Activated CD4-positive, CD25-positive, alpha-beta regulatory T cell treated with anti-CD3 and anti-CD28 coated beads, Interleukin-2, amount 50 U/mL, for 24 hours (primary cell): ENCODE measurements around the gene ART1.
A peak's percentile ranks its signal among the peaks of the same experiment; 100 is the strongest.

Experiments
- ATAC-seq, 2 donors: fragments of 150-1000 bp; cut with Tn5 transposase; one replicate each; pipeline ENCODE4 v1.10.0; 2021; ENCODE audit warnings: mild to moderate bottlenecking in 1 of 2, moderate library complexity in 1 of 2

ART1 gene

DNA sequence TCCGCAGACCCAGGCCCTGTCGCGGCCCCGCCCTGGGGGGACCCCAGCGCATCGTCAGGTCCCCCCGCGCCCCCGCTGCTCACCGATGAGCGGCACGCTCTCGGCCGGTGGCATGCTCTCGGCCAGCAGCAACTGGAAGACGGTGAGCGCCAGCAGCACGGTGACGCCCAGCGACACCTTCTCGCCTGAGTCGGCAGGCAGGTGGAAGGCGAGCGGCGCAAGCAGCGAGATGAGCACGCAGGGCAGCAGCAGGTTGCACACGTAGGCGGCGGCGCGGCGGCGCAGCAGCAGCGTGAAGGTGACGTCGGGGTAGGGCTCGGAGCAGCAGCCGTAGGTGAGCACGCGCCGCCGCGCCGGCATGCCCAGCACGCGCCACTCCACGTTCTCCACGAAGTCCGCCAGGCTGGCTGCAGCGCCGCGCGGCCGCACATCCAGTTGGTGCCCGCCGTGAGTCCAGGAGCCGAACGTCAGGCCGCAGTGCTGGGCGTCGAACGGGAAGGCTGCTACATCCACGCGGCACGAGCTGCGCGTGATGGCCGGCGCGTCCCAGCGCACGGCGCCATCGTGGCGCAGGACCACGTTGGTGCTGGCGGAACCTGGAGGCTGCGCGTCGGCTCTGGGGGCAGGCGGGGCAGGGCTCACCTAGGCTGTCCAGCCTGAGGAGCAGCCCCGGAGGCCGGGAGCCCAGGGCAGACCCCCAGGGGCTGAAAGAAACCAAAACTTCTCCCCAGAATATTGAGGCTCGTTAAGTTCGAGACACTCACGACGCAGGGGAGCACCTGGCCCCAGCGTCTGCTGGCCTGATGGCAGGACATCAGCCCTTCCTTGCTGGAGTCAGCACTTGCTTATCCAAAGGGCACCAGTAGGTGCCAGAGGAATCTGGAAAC, 22.5 kb downstream of the ART1 start:
- ATAC-seq = no peak

DNA sequence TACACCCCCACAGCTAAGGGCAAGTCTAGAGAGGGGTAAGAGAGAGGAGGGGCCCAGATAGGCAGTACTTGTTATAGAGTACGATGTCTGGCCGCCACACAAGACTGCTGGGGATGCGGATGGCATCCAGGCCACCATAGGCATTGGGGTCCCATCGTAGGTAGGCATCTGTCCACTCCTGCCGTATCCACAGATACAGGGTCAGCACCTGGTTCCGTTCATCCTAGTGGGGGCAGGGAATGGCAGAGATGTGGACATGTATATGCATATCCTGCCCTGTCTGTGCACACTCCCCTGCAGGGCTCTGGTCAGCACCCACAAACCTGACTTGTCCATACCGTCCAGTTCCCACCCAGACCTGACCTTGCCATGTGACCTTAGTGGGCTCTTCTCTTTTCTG, 24.2 kb downstream of the ART1 start:
- ATAC-seq = no peak

DNA sequence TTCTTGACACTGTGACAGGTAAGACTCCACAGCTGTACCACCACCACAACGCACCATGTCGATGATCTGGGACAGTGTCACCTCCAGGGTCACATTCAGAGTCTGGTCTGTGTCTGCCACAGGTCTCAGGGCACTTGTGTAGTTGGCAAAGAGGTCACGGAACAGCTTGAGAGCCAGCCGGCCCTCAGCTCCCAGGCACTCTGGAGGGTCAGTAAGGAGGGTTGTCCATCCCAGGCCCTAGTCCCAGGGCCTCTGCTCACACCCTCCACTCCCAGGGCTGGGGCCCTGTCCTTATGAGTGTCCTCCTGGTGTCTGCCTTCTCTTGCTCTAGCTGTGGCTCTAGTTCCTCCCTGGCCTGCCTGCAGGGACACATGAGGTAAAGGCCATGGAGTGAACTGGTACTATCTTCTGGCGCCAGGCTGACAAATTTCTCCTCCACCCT, 24.8 kb downstream of the ART1 start:
- ATAC-seq = no peak

DNA sequence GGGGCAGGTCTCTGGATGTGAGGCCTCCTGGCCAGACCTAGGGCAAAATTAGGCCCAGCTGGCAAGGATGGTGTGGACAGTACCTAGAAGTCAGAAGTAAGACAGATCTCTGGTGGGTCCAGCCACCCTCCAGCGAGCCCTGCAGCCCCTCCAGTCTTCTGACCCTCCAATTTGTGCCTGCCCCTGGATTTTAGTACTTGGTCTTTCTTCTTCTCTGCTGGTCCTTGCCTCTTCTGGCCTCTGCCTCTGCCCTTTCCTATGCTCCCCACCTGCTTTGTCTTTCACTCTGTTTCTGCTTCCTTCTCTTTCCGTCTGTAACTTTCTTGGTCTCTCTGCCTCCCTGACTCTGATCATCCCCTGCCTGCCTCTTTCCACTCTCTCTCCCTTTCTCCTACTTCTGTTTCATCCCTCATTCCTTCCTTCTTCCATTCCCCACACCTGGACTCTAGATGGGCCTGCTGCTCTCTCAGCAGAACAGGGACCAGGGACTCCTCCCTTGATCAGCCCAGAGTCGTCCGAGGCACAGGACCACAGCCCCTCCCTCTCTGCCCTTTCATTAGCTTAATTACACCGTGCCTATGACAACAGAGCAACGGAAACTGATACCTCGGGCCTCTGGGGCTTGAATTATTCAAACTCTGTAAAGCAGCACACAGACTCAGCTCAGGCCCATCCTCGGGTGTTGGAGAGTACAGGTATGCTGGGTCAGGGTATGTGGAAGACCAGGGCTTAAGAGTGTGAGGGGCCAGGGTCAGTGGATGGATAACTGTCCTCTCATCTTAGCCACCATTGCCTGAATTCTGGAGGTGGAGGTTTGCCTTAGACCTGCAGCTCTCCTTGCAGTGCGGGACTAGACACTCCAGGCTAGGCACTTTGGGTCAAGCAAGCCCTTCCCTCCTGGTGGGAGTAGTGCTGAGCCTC, 26.7 kb downstream of the ART1 start, which contains the start of gene CHRNA10:
TSS of gene CHRNA10 (minus strand) at position 51 of the 921 bp plus-strand sequence. CDS start 72 bp downstream, outside the sequence.
- no peak for ATAC-seq

DNA sequence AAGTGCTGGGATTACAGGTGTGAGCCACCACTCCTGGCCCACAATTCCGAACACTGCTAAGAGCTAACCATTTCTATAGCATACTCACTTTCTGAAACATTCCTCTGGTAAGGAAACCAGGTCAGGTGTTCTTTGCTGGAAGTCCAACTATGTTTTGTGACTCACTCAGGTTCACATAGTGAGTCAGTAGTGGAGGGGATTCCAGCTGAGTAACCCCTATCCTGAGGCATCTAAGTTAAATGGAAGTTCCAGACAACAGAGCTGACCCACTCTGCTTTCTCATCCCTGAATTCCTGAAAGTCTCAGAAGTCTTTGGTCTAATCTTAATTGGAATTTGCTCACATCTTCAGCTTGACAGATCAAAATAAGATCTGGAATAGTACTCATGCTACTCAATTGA, 29.3 kb downstream of the ART1 start:
- no peak for ATAC-seq

DNA sequence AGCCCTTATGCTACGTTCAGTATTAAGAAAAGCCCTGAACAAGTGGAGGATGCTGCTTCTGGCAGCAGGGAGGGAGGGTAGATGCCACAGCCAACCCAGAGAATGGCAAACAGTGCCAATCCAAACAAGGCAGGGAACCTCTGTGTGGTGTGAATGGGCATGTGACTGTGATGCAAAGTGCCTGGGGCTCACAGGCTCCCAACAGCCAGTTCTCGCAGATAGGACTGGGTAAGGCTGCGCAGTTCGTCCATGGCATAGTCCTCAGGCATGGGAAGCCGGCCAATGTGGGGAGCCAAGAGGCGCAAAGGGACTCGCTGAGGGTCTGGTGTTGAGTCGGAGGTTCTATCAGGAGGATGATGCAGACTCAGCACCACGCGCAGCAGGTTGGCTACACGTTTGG, 31.0 kb downstream of the ART1 start:
- no peak for ATAC-seq

DNA sequence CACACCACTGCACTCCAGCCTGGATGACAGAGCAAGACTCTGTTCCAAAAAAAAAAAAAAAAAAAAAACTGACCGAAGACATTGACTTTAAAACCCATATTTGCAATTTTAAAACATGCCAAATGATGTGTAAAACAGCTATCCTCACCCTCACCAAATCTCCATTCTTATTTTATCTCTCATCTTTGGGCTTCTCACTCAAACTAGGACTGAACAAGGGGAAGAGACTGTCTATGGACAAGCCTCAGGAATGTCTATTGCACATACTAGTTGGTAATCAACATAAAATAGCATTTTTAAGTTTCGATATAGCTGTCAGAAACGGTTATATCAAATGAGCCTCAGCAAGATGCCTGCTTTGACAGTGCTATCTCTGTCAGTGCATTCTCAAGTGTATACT, 34.1 kb downstream of the ART1 start:
- no peak for ATAC-seq

DNA sequence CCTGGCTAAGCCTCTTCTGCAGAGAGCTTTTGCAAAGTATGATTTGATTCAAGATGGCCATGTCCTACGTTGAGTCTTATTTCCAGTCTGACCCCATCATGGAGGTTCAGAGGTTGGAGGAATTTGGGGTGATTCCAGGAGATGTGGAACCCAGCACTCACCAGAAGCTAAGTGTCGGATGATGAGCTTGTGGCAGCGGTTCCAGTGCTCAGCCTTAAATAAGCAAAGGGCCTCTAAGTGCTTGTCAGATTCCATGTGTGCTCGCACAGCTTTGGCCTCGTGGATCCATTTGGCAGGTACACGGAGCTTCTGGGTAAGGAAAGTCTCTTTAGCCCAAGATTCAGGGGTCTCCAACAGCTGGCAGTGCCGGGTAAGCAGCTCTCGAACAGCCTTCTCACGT, 38.1 kb downstream of the ART1 start:
- ATAC-seq = no peak

DNA sequence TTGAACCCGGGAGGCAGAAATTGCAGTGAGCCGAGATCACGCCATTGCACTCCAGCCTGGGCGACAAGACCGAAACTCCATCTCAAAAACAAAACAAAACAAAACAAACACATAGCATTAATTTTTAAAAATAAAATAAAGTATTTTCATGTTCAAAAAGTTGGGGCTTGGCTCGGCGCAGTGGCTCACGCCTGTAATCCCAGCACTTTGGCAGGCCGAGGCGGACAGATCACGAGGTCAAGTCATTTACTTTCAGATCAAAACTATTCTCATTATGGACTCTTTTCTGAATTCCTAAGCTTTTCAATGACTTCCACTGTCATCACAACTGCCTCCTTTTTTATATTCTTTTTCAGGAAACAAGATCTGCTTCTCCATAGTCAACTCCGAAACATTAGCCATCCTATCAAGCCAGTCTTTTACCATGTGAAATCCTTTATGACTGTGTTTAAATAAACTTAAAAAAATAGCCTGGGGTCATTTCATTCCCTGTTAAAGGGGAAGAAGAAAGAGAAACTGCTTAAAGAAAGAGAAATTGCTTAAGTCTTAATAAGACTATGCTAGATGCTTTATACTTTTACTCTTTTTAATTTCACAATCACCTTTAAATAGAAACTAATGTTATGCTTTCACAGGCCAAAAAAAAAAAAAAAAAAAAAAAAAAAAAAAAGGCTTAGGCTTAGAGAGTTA, 39.3 kb downstream of the ART1 start:
- ATAC-seq = no peak

DNA sequence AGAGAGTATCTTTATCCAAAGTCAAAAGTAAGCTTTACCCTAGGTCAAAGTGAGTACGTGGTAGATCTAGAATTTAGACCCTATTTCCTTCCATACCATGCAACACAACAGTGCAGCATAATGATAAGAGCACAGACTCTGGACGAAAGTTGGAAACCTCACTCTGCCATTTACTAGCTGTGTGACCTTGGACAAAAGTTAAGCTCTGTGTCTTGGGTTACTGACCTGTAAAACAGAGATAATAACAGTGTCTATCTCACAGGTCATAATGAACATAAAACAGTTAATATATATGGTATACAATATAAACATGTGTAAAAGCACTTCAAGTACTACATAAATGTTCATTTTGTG, 39.9 kb downstream of the ART1 start:
- no peak for ATAC-seq

DNA sequence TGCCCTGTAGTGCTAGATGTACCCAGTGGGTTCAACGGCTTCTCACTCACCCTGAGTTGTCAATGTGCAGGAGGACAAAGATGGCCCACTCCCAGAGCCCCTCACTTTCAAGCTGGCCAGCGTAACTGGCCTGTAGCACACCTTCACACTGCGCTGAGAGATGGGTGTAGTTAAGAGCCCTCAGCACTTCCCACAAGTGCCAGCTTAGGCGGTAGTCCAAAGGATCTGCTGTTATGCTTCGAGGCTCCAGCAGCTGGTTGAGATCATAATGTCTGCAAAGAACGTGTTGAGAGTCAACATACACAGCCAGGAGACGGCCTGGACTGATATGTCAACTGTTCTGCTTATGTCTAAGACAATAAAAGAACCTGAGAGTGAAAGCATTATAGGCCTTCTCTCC, 41.0 kb downstream of the ART1 start:
- ATAC-seq = no peak

DNA sequence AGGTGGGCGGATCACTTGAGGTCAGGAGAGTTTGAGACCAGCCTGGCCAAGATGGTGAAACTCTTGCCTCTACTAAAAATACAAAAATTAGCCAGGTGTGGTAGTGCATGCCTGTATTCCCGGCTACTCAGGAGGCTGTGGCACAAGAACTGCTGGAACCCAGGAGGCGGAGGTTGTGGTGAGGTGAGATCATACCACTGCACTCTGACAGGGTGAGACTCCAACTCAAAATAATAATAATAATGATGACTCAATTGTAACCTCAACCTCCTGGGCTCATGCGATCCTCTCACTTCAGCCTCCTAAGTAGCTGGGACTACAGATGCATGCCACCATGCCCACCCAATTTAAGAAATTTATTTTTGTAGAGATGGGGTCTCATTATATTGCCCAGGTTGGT, 41.8 kb downstream of the ART1 start:
- ATAC-seq = peak in 1 of 2 donors; percentile 28

DNA sequence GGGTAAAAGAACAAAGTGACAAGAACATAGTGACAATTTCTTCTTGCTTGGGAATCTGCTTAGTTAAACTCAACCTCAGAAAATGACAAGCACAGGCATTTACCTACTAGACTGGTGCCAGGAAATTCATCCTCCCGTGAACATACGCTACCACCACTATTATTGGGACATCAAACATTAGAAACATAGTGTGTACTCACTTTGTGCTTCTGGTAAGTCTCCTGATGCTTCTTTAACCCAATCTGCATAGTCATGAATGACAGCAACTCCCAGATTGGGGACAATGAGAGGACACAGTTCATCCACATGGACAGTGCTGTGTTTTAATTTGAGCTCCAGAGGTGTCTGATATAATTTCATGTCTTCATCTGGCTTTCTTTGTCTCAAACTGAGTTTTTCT, 55.5 kb downstream of the ART1 start:
- ATAC-seq = no peak

DNA sequence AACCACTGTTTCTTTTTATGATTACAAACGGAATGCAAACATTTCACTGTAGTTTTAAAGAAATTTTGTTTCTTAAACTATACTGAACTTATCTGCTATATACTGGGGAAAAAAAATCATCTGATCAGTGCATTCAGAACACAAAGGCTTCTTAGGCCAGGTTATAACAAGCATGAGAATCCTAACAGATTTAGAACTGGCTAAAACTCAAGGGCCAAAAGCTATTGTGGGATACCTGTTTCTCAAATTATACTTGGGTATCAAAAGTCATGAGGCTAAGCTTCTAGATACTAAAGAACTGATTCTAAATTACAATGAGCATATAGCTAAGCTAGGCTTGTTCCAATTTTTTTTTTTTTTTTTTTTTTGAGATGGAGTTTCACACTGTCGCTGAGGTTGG, 56.0 kb downstream of the ART1 start:
- no peak for ATAC-seq

DNA sequence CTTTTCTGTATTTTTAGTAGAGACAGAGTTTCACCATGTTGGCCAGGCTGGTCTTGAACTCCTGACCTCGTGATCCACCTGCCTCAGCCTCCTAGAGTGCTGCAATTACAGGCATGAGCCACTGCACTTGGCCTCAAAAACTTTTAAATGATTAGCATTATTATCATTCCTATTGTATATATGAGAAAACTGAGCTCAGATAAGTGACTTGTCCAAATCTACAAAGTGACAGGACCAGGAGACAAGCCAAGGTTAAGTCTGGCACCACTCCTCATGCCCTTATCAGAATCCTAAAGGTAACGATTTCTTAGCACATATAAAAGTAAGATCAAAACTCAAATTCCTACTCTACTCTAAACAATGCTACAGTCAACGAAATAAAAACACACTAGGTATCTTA, 58.5 kb downstream of the ART1 start:
- no peak for ATAC-seq

DNA sequence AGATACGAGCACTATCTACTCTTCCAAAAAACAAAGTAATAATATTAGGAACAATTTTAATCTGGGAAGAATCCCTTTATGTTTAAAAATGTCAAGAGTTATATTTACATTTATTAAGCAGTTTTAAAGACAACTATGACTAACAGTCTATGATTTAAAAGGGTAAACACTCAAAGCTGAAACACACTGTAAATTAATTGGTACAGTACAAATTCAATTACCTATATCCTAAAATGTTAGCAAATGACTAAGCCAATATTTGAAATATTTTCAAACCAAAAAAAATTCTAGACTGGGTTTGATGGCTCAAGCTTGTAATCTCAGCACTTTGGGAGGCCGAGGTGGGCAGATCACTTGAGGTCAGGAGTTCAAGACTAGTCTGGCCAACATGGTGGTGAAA, 62.2 kb downstream of the ART1 start:
- ATAC-seq = no peak

DNA sequence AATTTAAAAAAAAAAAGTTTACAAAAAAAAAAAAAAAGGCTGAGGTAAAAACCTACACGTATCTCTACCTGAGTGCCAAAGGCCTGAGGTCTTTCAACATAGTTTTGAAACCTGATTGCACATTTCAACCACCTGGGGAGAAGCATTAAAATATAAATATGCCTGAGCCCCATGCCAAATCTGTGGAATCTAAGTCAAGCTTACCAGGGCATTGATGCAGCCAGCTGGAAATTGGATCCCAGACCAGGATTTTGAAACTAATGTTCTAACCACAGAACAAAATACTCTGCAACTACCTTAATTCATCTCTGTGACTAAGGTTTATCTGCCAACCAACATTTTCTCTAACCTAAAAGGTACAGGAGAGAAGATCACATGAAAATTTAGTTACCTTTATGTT, 65.0 kb downstream of the ART1 start:
- no peak for ATAC-seq

DNA sequence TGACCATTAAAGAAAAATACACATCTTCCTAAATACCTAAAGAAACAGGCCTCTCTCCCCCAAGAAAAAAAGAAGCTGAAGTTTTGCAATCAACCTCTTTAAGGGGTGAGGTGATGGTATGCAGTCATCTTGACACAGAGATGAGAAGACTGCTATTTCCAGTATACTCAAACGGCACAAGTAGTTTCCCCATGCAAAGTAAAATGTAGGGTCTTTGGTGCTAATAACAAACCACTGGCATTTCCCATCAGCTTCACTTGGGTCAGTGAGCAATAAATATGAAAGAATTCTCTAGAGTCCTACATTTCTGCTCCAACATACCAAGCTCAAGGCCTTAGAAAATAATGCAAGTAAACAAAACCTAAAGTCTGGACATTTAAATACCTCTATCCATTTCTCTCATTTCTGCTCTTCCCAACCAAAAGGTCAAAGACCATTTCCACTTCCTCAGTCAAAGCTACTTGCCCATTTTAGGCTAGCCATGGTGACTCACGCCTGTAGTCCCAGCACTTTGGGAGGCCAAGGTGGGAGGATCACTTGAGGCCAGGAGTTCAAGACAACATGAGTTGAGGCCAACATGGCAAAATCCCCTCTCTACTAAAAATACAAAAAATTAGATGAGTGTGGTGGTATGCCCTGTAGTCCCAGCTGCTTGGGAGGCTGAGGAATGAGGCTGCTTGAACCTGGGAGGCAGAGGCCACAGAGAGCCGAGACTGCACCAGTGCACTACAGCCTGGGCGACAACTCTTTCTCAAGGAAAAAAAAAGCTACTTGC, 65.7 kb downstream of the ART1 start:
- no peak for ATAC-seq

DNA sequence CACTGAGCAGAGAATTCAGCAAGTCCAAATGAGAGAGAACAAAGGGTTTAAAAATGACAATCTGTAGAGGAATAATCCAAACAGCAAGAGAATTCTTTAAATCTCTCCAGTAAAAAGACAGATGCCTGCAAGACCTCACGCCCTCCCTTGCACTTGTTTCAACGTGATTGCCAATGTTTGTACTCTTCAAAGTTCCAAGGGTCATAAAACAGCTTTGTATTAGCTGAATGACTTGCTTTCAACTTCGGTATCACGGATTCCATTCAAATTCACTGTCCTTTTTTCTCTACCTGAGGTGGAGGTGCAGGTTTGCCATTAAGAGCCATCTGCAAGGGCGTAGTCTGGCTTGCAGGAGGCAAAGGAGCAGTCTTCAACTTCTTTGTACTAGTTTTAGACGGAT, 67.3 kb downstream of the ART1 start:
- ATAC-seq = no peak
